GM18873 (cell line): Measurements from ENCODE around the gene AJUBA.
"Not testable (repeated sequence)": the region's sequence is repeated elsewhere in the genome, so short reads cannot be mapped to it uniquely, and the experiment has no call there.

ENCODE experiments used
- ATAC-seq: cut with Tn5 transposase; IDR thresholded peaks from one replicate; pipeline ENCODE4 v1.9.1; 2021; ENCODE audit warnings: mild to moderate bottlenecking, moderate library complexity, moderate number of reproducible peaks; ENCODE audit not compliant: unreplicated experiment, low FRiP score

AJUBA gene

DNA sequence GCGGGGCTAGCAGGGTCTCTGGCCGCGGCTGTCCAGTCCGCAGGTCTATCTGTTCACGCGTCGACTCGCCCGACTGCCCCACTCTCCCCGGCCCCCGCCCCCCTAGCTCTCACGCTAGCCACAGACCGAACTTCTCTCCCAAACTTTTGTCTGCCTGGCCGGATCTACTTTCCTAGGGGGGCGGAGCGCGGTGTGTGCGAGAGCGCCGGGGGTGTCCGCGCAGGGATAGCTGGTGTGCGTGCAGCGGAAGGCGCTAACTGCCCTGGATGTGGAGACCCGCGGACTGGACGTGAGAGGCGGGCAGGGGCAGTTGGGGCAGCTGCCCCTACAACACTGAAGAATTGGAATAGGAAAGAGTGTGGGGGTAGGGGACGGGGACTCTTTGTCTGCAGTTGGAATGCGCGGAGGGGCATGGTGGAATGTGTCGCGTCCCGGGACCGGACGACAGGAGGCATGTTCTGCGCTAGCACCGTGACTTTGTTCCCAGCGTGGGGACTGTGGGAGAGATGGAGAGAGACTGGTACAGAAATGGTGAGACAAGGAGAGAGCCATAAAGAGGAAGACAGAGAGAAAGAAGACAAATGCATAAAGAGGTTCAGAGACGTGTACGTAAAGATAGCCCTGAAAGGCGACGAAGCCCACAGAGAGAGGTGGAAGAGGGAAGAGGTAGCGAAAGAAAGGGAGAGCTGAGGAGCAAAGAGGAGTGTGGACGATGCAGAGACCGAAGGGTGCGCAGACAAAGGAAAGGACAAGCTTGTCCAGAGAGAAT, at the start of gene AJUBA:
TSS of gene AJUBA (minus strand) at position 75 of the 769 bp plus-strand sequence. CDS start 285 bp downstream, outside the sequence.
- no peak for ATAC-seq

DNA sequence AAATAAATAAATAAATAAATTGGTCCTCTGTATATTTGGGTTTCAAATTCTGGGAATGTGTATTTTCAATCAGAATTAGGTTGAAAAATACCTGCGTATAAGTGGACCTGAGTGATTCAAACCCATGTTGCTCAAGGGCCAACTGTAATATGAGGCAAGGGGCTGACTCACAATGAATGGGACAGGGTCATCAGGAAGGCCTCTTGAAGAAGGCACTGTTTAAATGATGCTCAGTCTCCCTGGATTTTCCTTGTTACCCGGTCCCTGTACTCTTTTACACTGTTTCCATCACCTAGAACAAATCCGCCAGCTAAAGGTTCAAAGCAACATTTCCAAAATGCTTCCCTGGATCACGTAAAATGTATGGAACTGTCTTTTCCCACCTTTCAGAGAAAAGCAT, 48.6 kb upstream of the AJUBA start:
- ATAC-seq = no peak

DNA sequence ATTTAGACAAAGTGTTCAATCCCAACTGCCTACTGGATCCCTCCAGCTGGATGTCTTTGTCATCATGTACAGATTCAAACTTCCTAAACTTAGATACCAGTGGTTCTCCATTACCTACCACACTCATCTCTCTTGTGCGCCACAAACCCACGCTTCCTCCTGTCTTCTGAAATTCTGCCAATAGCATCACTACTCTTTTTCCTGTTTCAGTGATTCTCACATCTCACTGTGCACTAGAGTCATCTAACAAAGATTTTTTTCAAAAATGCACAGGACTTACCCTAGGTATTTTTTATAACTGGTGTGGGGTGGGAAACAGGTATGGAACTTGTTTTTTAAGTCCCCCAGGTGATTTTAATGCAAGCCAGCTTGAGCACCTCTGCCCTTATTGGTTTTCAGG, 46.4 kb upstream of the AJUBA start:
- ATAC-seq = no peak

DNA sequence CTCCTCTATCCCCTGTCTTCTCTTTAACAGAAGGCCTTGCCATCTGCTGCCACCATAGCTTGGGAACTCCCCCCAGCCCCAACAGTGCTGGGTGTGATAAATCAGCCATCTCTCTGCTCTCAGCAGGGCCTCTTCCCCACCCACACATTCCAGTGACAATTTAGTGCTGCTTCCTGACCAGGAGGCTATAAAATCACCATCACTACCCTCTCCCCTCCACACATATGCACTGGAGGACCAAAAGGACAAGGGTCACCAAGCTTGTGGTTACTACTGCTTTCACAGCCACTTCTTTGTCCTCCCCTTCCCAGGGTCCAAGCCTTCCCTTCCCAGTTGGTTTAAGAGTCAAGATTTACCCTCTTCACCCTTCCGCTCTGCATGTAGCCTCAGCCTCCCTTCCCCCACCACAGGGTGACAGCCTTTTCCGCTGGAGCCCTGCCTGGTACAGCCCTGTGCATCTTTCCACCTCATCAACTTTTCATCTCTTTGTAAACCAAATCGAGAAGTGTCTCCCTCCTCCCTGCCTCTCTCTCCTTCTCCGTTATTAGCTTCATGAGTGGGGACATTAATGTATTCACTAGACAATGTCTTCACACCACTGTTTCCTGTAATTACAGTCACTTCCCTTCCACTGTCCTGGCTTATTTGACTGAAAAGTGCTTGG, 42.9 kb upstream of the AJUBA start:
- ATAC-seq = no peak

DNA sequence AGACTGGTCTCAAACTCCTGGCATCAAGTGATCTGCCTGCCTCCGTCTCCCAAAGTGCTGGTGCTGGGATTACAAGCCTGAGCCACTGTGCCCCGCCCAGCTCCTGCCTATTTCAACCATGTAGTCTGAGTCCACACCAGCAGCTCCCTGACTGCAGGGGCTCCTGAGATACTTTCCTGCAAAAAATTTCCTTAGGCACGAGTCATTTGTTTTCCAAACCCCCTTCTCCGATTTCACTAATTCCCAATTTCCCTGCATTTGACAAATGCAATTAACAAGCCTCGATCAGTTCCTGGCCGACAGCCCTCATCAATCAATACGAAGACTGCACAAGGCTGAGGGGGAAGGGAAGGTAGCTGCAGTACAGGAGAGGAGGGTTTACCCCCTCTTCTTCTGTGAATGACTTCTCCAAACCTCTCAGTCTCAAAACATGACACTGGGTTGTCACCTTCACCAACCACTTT, 42.3 kb upstream of the AJUBA start:
- no peak for ATAC-seq

DNA sequence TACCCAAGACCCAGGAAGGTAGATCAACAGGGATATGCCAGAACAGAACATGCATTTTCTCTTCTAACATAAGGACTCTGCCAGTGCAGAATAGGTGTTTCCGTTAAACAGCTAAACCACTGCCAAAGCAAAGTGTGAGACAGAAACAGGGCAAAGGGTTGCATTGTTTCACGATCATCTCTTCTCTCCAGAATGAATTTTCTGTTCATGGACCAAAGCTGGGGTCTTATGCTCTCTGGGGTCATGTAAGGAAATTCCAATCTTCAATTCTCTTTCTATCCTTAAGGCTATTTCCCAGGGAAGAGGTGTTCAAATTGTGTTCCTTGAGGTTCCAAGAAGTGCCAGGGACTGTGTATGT, 41.4 kb upstream of the AJUBA start:
- no peak for ATAC-seq

DNA sequence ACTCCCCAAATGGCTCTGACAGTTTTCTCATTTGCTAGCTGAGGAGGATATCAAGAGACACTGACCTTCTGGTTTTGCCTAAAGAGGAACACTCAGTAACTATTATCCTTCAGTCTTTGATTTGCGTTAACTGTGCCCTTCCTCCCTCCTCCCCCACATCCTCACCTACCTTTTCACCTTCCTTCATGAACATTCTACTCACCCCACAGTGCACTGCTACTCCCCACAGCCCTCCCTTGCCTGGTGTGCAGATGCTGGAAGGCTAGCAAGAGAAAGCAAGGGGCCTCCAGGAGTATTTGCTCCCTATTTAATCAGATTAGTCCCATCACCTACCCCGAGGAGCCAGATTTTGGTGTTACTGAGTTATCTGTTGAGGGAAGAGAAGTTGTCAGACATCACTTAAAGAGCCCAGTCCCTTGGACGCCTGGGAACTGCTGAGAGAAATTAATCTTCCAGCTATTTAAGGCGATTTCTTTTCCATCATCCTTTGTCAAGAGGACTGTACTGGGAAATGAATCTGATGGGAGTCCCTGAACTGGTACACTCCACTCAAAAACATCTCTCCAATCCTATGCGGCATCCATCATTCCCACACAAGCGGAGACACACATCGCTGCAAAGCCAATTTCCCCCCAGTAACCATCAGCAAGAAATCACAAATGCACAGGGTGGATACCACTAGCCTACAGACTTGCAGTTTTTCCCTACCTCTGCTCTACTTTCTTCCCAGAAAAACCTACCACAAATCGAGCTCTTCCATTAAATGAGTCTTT, 40.9 kb upstream of the AJUBA start:
- no peak for ATAC-seq

DNA sequence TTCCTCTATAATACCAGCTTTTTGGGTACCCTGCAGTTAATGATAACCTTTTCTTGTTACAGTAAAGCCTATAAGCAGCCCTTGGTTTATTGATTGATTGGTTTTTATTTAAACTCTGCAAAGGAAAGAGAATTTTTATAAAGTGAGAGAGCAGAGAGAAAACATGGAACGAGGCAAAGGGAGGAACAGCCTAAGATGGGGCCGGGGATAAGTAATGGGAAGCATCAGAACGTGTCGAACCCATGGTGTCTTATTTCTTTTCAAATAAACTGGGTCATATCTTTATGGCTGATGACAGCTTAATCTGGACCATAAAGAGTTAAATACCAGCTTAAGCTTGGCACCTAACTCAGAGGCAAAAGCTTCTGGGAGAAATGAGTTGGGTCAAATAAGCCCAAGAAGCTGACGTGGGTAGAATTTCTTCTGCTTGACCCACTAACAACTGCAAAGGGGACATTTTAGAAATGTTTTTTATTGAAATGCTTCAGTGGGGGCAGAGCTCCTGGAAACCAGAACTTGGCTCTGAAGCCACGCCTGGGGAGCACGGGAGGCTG, 39.6 kb upstream of the AJUBA start:
- ATAC-seq = no peak

DNA sequence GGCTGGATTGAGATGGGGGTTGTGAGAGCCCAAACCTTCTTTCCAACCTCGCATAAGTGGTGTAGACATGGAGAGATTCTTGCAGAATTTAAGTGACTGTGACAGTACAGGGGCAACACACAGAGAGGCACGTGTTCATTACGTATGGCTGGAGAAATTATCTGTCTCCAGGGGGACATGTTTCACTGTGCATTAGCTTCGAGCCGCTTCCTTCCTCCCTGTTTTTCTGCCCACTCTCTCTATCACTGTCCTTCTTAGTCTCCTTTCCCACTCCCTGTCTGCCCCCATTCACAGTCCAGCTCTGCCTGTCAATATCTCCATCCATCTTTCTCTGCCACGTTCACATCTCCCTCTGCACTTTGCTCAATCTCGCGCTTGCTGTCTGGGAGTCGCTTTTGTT, 39.1 kb upstream of the AJUBA start:
- no peak for ATAC-seq

DNA sequence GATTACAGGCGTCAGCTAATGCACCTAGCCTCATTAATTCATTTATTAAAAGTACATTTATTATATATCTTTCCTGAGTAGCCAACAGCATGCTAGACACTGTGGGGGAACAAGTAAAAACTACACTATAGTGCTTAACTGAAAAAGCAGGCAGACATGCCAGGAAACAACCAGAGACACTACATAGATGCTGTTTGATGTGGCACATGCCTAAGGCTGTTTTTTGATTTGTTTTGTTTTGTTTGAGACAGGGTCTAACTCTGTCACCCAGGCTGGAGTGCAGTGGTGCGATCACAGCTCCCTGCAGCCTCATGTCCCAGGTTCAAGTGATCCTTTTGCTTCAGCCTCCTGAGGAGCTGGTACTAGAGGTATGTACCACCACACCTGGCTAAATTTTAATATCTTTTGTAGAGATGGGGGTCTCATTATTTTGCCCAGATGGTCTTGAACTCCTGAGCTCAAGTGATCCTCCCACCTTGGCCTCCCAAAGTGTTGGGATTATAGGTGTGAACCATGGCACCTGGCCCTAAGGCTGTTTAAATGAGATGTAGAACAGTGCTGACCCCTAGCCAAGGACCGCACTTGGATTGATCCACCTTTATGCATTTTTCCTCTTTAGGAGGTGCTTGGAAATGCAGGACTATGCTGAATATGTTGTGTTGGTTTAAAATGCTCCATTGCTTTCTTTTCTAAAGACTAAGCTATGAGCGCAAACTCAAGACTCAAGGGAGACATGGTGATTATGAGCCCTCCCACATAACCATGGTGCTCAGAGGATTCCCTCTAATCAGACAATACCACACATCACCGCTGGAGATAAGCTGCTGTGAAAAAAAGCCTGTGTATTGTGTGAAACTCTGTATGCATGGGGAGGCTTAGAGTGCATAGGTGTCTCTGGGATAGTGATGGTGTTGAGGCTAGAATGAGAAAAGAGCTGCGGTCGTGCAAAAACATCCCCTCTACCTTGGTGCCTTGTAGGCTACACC, 38.1 kb upstream of the AJUBA start:
- no peak for ATAC-seq

DNA sequence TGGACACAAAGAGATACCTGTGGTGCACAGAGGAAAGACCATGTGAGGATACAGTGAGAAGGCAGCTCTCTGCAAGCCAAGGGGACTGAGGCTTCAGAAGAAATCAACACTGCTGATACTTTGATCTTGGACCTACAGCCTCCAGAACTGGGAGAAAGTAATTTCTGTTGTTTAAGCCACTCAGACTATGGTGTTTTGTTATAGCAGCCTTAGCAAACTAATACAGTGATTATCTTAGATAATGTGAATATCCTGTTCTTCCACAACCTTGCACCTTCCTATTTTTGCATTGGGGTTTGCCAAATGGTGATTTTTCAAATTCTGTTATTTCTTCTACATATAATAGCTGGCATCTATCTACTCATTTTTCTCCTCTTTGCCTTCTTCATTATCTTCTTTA, 35.8 kb upstream of the AJUBA start:
- ATAC-seq = no peak

DNA sequence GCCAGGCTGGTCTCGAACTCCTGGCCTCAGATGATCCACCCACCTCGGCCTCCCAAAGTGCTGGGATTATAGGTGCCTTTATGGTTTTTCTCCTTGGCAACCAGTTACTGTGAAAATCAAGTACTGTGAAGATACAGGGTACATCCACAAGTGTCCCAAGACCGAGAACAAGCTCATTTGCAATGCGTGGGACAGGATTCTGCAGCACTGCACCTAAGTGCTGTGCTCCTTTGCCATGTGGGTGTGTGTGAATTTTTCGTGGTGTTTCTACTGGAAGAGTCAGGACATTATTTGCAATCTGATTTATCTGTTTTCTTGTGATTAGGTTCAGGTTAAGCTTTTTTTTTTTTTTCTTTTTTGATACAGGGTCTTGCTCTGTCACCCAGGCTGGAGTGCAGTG, 34.7 kb upstream of the AJUBA start:
- no peak for ATAC-seq

DNA sequence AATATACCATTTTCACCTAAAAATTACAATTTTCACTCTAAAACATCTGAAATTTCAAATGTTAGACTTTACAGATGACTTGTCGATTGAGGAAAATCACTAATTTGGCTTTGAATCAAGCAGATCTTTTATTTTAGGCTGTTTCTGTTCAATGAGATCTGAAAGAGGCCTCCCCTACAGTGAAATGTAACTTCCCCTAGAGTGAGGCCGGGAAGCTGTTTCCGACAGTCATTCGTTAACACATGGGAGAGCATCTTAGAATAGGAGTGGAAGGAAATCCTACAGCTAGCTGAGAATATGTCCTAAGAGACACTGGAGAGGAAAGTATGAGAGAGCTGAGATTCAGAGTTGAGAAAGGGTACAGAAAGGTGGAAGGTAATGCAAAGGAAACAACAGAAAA, 33.3 kb upstream of the AJUBA start:
- ATAC-seq = no peak

DNA sequence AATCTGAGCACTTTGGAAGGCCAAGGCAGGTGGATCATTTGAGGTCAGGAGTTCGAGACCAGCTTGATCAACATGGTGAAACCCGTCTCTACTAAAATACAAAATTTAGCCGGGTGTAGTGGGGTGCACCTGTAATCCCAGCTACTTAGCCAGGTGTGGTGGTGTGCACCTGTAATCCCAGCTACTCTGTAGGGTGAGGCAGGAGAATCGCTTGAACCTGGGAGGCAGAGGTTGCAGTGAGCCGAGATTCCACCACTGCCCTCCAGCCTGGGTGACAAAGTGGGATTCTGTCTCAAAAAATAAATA, 31.4 kb upstream of the AJUBA start:
- not testable (repeated sequence) for ATAC-seq

DNA sequence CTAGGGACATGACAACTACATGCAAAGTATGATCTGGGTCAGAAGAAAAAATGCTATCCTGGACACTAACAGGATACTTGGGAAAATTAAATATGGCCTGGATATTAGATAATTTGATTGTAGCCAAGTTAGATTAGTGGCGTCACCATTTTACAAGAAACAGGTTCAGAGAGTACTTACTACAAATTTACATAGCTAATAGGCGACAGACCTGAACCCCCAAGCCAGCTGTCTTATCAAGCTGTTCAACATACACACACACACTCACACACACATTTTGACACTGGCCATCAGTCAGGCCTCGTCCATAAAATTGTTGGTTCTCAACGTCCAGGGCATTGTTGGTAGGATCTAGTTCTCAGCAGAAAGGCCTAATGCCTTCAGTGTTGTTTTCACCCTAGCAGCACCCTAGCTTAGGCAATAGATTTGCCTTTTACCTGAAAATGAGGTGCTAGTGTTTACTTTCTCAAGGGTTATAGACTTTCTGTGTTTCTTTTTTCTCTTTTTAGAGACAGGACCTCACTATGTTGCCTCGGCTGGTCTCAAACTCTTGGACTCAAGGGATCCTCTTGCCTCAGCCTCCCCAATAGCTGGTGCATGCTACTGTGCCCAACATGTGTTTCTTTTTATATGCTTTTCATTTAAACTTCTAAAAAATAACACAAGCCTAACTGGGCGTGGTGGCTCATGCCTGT, 30.9 kb upstream of the AJUBA start:
- ATAC-seq = no peak

DNA sequence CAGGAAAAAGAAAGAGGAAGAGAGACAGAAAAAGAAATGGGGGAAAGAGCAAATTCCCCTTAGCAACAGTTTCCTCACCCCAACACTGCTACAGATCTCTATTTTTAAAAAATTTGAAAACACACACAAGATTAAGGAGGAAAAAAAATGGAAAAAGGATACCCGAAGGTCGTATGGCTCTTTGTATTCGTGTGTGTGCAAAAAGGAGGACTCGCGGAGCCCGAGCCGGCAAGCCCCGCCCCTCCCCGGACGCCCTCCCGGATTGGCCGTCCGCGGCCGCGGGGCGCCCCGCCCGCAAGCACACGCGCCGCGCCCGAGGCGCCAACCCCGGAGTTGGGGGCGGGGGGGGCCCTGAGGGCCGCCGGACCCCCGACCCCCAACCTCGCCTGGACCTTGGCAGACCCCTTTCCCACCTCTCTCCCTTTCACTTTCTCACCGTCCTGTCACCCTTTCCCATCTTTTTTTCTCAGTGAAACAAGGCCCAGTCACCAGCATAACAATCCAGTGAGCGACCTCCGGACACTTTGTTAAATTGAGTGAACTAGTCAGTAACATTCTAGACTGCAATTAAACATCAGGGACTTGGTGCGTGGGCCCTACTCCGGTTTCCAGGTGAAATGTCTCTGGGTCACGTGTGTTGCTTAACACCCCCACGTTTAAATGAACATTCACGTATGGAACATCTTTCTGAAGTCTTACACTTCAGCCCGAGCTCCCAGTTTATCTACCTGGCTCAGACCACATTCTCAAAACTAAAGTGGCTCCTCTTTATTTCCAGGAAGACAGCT, 27.8 kb upstream of the AJUBA start, which contains the start of gene C14orf93:
TSS of gene C14orf93 (minus strand) at position 205 of the 788 bp plus-strand sequence. CDS start 11,120 bp downstream, outside the sequence.
- no peak for ATAC-seq

DNA sequence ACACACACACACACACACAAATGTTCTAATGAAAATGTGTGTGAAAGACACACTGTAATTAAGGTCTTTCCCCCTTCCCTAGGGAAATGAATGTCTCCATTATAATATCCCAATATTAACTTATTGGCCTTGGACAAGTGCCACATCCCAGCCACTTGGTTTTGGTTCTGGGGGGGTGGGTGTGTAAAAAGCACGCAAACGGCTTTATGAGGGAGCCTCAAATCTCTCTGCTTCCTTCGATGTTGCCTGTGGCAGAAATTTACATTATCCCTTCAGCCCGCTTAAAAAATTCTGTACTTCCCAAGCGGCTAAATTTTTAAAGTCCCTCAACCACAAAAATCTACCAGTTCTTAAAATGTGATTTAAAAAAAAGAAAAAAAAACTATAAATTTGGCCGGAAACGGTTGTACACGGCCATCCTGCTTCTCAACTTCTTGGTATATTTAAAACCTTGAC, 27.2 kb upstream of the AJUBA start:
- no peak for ATAC-seq

DNA sequence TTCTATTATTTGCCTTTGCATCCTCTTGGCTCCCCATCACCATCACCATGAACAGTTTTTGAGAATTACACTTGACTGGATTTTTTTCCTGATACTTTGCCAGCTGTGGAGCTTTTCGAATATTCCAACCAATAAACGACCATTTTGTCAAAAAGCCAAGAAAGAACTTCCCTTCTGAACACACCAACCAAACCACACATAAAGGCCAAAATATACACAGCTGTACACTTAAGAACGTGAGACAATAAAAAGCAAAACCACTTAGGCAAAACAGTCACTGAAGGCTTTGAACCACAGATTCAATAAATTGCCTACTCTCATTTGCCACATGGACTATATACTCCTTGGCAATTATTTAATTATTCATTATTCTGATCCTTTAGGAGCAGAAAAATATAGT, 26.5 kb upstream of the AJUBA start:
- ATAC-seq = no peak
